GM18519 (cell line): Measurements from ENCODE around the gene SFRP5.
A peak's percentile ranks its signal among the peaks of the same experiment; 100 is the strongest.

Experiments
- ATAC-seq: cut with Tn5 transposase; IDR thresholded peaks from one replicate; pipeline ENCODE4 v1.9.1; 2021; ENCODE audit warnings: mild to moderate bottlenecking, moderate library complexity; ENCODE audit not compliant: unreplicated experiment, low FRiP score

Gene SFRP5

GRCh38 chr10:97743169-97743943 is 28.4 kb downstream of the SFRP5 start:
- ATAC-seq: no peak

GRCh38 chr10:97740613-97741012 is 31.2 kb downstream of the SFRP5 start:
- no peak for ATAC-seq

GRCh38 chr10:97738616-97739015 is 33.2 kb downstream of the SFRP5 start:
- no peak for ATAC-seq

GRCh38 chr10:97737770-97738265 is 34.0 kb downstream of the SFRP5 start:
- peak; percentile 2 for ATAC-seq

- peak; percentile 74 for ATAC-seq
Observed at GRCh38 chr10:97736902-97737769, 34.7 kb downstream of the SFRP5 start, which contains the start of gene ZFYVE27. ZFYVE27 (plus strand) TSS chr10:97737128; CDS start chr10:97738478, 1,350 bp downstream.

- ATAC-seq: peak; percentile 24
Observed at GRCh38 chr10:97736403-97736901, 35.3 kb downstream of the SFRP5 start.

- ATAC-seq: no peak
Observed at GRCh38 chr10:97734021-97734420, 37.8 kb downstream of the SFRP5 start.

GRCh38 chr10:97733256-97733655 is 38.5 kb downstream of the SFRP5 start:
- ATAC-seq: no peak

- no peak for ATAC-seq
Observed at GRCh38 chr10:97732052-97732359, 39.8 kb downstream of the SFRP5 start.

- ATAC-seq: no peak
Observed at GRCh38 chr10:97731346-97732051, 40.3 kb downstream of the SFRP5 start.

- no peak for ATAC-seq
Observed at GRCh38 chr10:97729014-97729413, 42.8 kb downstream of the SFRP5 start.

- no peak for ATAC-seq
Observed at GRCh38 chr10:97726636-97727178, 45.1 kb downstream of the SFRP5 start.

- no peak for ATAC-seq
Observed at GRCh38 chr10:97724341-97724941, 47.4 kb downstream of the SFRP5 start.

GRCh38 chr10:97723001-97723400 is 48.8 kb downstream of the SFRP5 start:
- no peak for ATAC-seq

GRCh38 chr10:97721871-97722780 is 49.7 kb downstream of the SFRP5 start:
- no peak for ATAC-seq

- ATAC-seq: no peak
Observed at GRCh38 chr10:97719602-97720001, 52.2 kb downstream of the SFRP5 start.

GRCh38 chr10:97718659-97719142 is 53.1 kb downstream of the SFRP5 start:
- ATAC-seq: no peak

GRCh38 chr10:97718178-97718577 is 53.6 kb downstream of the SFRP5 start:
- no peak for ATAC-seq

- no peak for ATAC-seq
Observed at GRCh38 chr10:97717627-97718026, 54.2 kb downstream of the SFRP5 start.
